HG03280 (cell line): Measurements from ENCODE around the gene UBE2F.
A peak's percentile ranks its signal among the peaks of the same experiment; 100 is the strongest.
"Not testable (repeated sequence)": the region's sequence is repeated elsewhere in the genome, so short reads cannot be mapped to it uniquely, and the experiment has no call there.

Source experiments
- ATAC-seq: cut with Tn5 transposase; IDR thresholded peaks from one replicate; pipeline ENCODE4 v1.9.1; 2021; ENCODE audit warnings: mild to moderate bottlenecking, moderate library complexity; ENCODE audit not compliant: unreplicated experiment

The UBE2F gene

GRCh38 chr2:237943395-237944094 is 23.3 kb upstream of the UBE2F start:
- no peak for ATAC-seq

GRCh38 chr2:237944302-237944701 is 22.5 kb upstream of the UBE2F start:
- no peak for ATAC-seq

- no peak for ATAC-seq
Observed at GRCh38 chr2:237946423-237946822, 20.4 kb upstream of the UBE2F start.

GRCh38 chr2:237951354-237951753 is 15.5 kb upstream of the UBE2F start:
- ATAC-seq: not testable (repeated sequence)

- ATAC-seq: no peak
Observed at GRCh38 chr2:237951878-237952277, 14.9 kb upstream of the UBE2F start.

GRCh38 chr2:237952851-237953250 is 14.0 kb upstream of the UBE2F start:
- no peak for ATAC-seq

GRCh38 chr2:237955640-237956401 is 11.0 kb upstream of the UBE2F start:
- no peak for ATAC-seq

GRCh38 chr2:237956402-237956736 is 10.4 kb upstream of the UBE2F start:
- no peak for ATAC-seq

- ATAC-seq: no peak
Observed at GRCh38 chr2:237961637-237962036, 5.2 kb upstream of the UBE2F start.

- ATAC-seq: no peak
Observed at GRCh38 chr2:237962432-237963084, 4.3 kb upstream of the UBE2F start.

- not testable (repeated sequence) for ATAC-seq
Observed at GRCh38 chr2:237963490-237963991, 3.3 kb upstream of the UBE2F start.

- no peak for ATAC-seq
Observed at GRCh38 chr2:237964194-237964577, 2.6 kb upstream of the UBE2F start.

- no peak for ATAC-seq
Observed at GRCh38 chr2:237964578-237965404, 2.0 kb upstream of the UBE2F start.

- ATAC-seq: not testable (repeated sequence)
Observed at GRCh38 chr2:237965844-237966243, 970 bp upstream of the UBE2F start.

GRCh38 chr2:237966250-237966564 is 607 bp upstream of the UBE2F start:
- ATAC-seq: no peak

GRCh38 chr2:237967463-237967951 is 693 bp downstream of the UBE2F start:
- no peak for ATAC-seq

- peak; percentile 34 for ATAC-seq
Observed at GRCh38 chr2:237968048-237968862, 1.4 kb downstream of the UBE2F start.

GRCh38 chr2:237971661-237972060 is 4.8 kb downstream of the UBE2F start:
- no peak for ATAC-seq

GRCh38 chr2:237972211-237972610 is 5.4 kb downstream of the UBE2F start:
- no peak for ATAC-seq

- no peak for ATAC-seq
Observed at GRCh38 chr2:237972936-237973335, 6.1 kb downstream of the UBE2F start.
